ENCODE results near the gene TECTA.

TECTA gene

GRCh38 chr11:121100943-121101342 lies at the start of gene TECTA:
TSS of gene TECTA (plus strand) at chr11:121101243. CDS start at chr11:121102666, 1,423 bp downstream.
- no peak for DNase-seq (ENCODE audit: low read depth)

GRCh38 chr11:121053244-121053643 lies 47.8 kb upstream of the TECTA start:
- DNase-seq (ENCODE audit: low read depth) = no peak

GRCh38 chr11:121054266-121054665 lies 46.8 kb upstream of the TECTA start:
- DNase-seq (ENCODE audit: low read depth) = no peak

- no peak for DNase-seq (ENCODE audit: low read depth)
Measured at GRCh38 chr11:121055076-121055475, 46.0 kb upstream of the TECTA start.

- no peak for DNase-seq (ENCODE audit: low read depth)
Measured at GRCh38 chr11:121057922-121058321, 43.1 kb upstream of the TECTA start.

GRCh38 chr11:121058941-121059340 lies 42.1 kb upstream of the TECTA start:
- DNase-seq (ENCODE audit: low read depth) = no peak

- DNase-seq (ENCODE audit: low read depth) = no peak
Measured at GRCh38 chr11:121059605-121060004, 41.4 kb upstream of the TECTA start.

- no peak for DNase-seq (ENCODE audit: low read depth)
Measured at GRCh38 chr11:121063728-121064127, 37.3 kb upstream of the TECTA start.

GRCh38 chr11:121066623-121067022 lies 34.4 kb upstream of the TECTA start:
- DNase-seq (ENCODE audit: low read depth) = no peak

- no peak for DNase-seq (ENCODE audit: low read depth)
Measured at GRCh38 chr11:121067026-121067425, 34.0 kb upstream of the TECTA start.

- DNase-seq (ENCODE audit: low read depth) = no peak
Measured at GRCh38 chr11:121067453-121067852, 33.6 kb upstream of the TECTA start.

GRCh38 chr11:121067962-121068647 lies 32.9 kb upstream of the TECTA start:
- no peak for DNase-seq (ENCODE audit: low read depth)

GRCh38 chr11:121068787-121069186 lies 32.3 kb upstream of the TECTA start:
- DNase-seq (ENCODE audit: low read depth) = no peak

GRCh38 chr11:121070951-121071845 lies 29.8 kb upstream of the TECTA start:
- no peak for DNase-seq (ENCODE audit: low read depth)

GRCh38 chr11:121071846-121072450 lies 29.1 kb upstream of the TECTA start:
- no peak for DNase-seq (ENCODE audit: low read depth)

- DNase-seq (ENCODE audit: low read depth) = no peak
Measured at GRCh38 chr11:121081321-121081720, 19.7 kb upstream of the TECTA start.

GRCh38 chr11:121082219-121082618 lies 18.8 kb upstream of the TECTA start:
- no peak for DNase-seq (ENCODE audit: low read depth)

GRCh38 chr11:121082670-121083069 lies 18.4 kb upstream of the TECTA start:
- DNase-seq (ENCODE audit: low read depth) = no peak

GRCh38 chr11:121086866-121087265 lies 14.2 kb upstream of the TECTA start:
- no peak for DNase-seq (ENCODE audit: low read depth)

- DNase-seq (ENCODE audit: low read depth) = no peak
Measured at GRCh38 chr11:121089566-121089965, 11.5 kb upstream of the TECTA start.

GRCh38 chr11:121090145-121090721 lies 10.8 kb upstream of the TECTA start:
- DNase-seq (ENCODE audit: low read depth) = no peak

- DNase-seq (ENCODE audit: low read depth) = no peak
Measured at GRCh38 chr11:121091492-121092152, 9.4 kb upstream of the TECTA start.
